Stimulated activated CD4-positive, alpha-beta T cell treated with anti-CD3 and anti-CD28 coated beads, Interleukin-1b, Interleukin-23, amount 100 ng/mL, for 4 hours (primary cell): ENCODE measurements around the gene NLRP13.

Experiments used
- DNase-seq, 2 donors: peaks; one replicate each; pipeline ENCODE4 v3.0.0-alpha.2; 2020; ENCODE audit warnings: low read depth in 2 of 2

NLRP13 gene

GRCh38 chr19:55901369-55902079 is 30.6 kb downstream of the NLRP13 start:
- no peak for DNase-seq

- no peak for DNase-seq
Observed at GRCh38 chr19:55898911-55899310, 33.2 kb downstream of the NLRP13 start.

GRCh38 chr19:55882626-55883025 is 49.5 kb downstream of the NLRP13 start:
- no peak for DNase-seq

GRCh38 chr19:55877211-55877610 is 54.9 kb downstream of the NLRP13 start:
- DNase-seq, result no peak

GRCh38 chr19:55870736-55871135 is 61.4 kb downstream of the NLRP13 start:
- DNase-seq, result no peak

- DNase-seq, result no peak
Observed at GRCh38 chr19:55867101-55867500, 65.0 kb downstream of the NLRP13 start.

- no peak for DNase-seq
Observed at GRCh38 chr19:55866521-55866920, 65.6 kb downstream of the NLRP13 start.

GRCh38 chr19:55858969-55859368 is 73.2 kb downstream of the NLRP13 start:
- DNase-seq, result no peak

- DNase-seq, result no peak
Observed at GRCh38 chr19:55858401-55858800, 73.7 kb downstream of the NLRP13 start.

GRCh38 chr19:55857974-55858373 is 74.2 kb downstream of the NLRP13 start:
- DNase-seq, result no peak

- no peak for DNase-seq
Observed at GRCh38 chr19:55857149-55857548, 75.0 kb downstream of the NLRP13 start.

- no peak for DNase-seq
Observed at GRCh38 chr19:55855160-55855559, 77.0 kb downstream of the NLRP13 start.
